ENCODE data around the gene SUN1. TPM values are rescaled to one million over a fixed set of nuclear protein-coding genes. Genes with fewer than 3 reads are reported as not detected.

SUN1 gene
- total and polyA plus RNA-seq, 9 of the 15 experiments (the other 6 are each of a cell fraction or from before 2014, with no cell fraction given): 36.8 to 132 (median 62.3) TPM

DNA sequence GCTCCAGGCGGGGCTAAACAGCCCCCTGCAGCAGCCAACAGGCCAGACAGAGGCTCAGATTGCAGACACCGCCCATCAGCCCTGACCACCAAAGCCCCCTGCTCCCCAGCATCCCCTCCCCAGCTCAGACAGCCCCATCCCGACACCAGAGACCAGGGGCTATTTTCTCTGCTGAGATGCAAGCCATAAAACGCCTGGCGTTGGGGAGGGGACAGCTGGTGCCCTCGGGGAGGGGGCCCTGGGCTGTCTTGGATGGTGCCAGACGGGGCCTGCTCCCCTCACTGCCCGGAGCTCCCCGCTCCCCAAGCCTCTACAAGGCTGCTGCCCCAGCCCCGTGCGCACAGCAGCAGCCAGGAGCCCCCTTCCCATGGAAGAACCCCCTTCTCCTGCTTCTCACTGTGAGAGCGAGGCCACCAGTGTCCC is 75.9 kb downstream of the SUN1 start:
- H3K27me3 ChIP-seq (ENCODE audit: control insufficient read depth in 2 of 2, insufficient read depth in 2 of 2, low read length in 2 of 2): peaks cover 9 to 16% of the 10 kb centered on the region in 2 experiments; a peak in 1 of 5 replicates
- H3K9me3 ChIP-seq (replicated peaks; ENCODE audit: control insufficient read depth, insufficient read depth, low read depth, low read length): no peaks in the 10 kb centered on the region
- no peaks in the 10 kb centered on the region for H3K79me2 ChIP-seq (ENCODE audit: control insufficient read depth, insufficient read depth, low read length)
- H3K27ac ChIP-seq (ENCODE audit: extremely low read depth, low read depth, low read length): no peak overlapping the region
- H3K4me3 ChIP-seq: no peak overlapping the region
- ATAC-seq (no peak), FAIRE-seq (no peak), DNase-seq (ENCODE audit: extremely low read depth in 1 of 4, low spot score in 3 of 4) (no peak)
- H3K9ac ChIP-seq (ENCODE audit: insufficient read depth in 1 of 2, low read depth in 2 of 2, low read length in 2 of 2): 0 out of 4 replicates have a peak overlapping the region, but pooled peaks of 1 of the 2 experiments have one; percentile 17
- H3K4me1 ChIP-seq (replicated peaks in 1 of 2; ENCODE audit: control insufficient read depth in 2 of 2, insufficient read depth in 2 of 2, low read length in 2 of 2): peaks cover 11 to 69% of the 10 kb centered on the region in 2 experiments
- no peak overlapping the region for H3K4me2 ChIP-seq (ENCODE audit: insufficient read depth, low read length)
- WGBS (ENCODE audit: insufficient coverage, low coverage, missing lambda C conversion rate): 52% methylated on average over 9 of the region's 12 CpGs
- TF ChIP-seq LARP7 (IDR thresholded peaks at IDR 0.05) (no peak), ZBTB7A (IDR thresholded peaks at IDR 0.05; ENCODE audit: borderline replicate concordance, control insufficient read depth, low read depth, low read length) (peak; percentile 51; the same call in 1 of the 2 replicates)
- TF ChIP-seq, protein P1, sequence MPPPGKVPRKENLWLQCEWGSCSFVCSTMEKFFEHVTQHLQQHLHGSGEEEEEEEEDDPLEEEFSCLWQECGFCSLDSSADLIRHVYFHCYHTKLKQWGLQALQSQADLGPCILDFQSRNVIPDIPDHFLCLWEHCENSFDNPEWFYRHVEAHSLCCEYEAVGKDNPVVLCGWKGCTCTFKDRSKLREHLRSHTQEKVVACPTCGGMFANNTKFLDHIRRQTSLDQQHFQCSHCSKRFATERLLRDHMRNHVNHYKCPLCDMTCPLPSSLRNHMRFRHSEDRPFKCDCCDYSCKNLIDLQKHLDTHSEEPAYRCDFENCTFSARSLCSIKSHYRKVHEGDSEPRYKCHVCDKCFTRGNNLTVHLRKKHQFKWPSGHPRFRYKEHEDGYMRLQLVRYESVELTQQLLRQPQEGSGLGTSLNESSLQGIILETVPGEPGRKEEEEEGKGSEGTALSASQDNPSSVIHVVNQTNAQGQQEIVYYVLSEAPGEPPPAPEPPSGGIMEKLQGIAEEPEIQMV (tag; conservative IDR thresholded peaks at IDR 0.05; ENCODE audit: low read depth): no peak
- no peaks in the 10 kb centered on the region for H4K20me1 ChIP-seq (replicated peaks; ENCODE audit: control insufficient read depth, insufficient read depth, low read length)
- no peak overlapping the region for H2AFZ ChIP-seq (ENCODE audit: low read depth, low read length)
- POLR2A ChIA-PET: interaction anchor here (1.2 kb wide), 1 partner anchor 14 kb away, joined by 4 read pairs; no protein-coding TSS in a partner anchor
- no peaks in the 10 kb centered on the region for H3K9me1 ChIP-seq (ENCODE audit: control insufficient read depth, insufficient read depth, low read length)
- no peaks in the 10 kb centered on the region for H3K36me3 ChIP-seq (ENCODE audit: control insufficient read depth, insufficient read depth, low read length)
- in situ Hi-C loops (cut with MboI) (no loop called here), intact Hi-C loops (cut with micrococcal nuclease) (no loop called here)
- CTCF ChIA-PET (ENCODE audit: low intra/inter-chr PET ratio): no interaction called here
- BruUV-seq (replicated peaks): no TSS peak
